Activated CD8-positive, alpha-beta memory T cell treated with anti-CD3 and anti-CD28 coated beads, Interleukin-2, amount 10 ng/mL, durations not matched to agents 7 days and 5 days (primary cell): ENCODE results near the gene PTPRG. TPM values are rescaled to one million over a fixed set of nuclear protein-coding genes. Genes with fewer than 3 reads are reported as not detected.

Source experiments
- ATAC-seq: fragments of 150-1000 bp; cut with Tn5 transposase; one replicate; pipeline ENCODE4 v1.10.0; 2021; ENCODE audit warnings: moderate library complexity
- CTCF ChIA-PET: fragments of 350-600 bp; sonication (Branson Sonifier 250); formaldehyde crosslinking; loops from one replicate; lab custom pipeline; 2021; ENCODE audit warnings: antibody characterized with exemption; lab: Charles Lee
- DNase-seq: peaks from one replicate; pipeline ENCODE4 v3.0.0-alpha.2; 2020
- H3K27ac Mint-ChIP-seq: one replicate; pipeline ENCODE4 v1.8.0; 2021; ENCODE audit warnings: mild to moderate bottlenecking, mixed read lengths
- H3K27me3 Mint-ChIP-seq: one replicate; pipeline ENCODE4 v1.8.0; 2021; ENCODE audit warnings: mixed read lengths
- H3K36me3 Mint-ChIP-seq: one replicate; pipeline ENCODE4 v1.8.0; 2021; ENCODE audit warnings: mild to moderate bottlenecking, mixed read lengths
- H3K4me1 Mint-ChIP-seq: one replicate; pipeline ENCODE4 v1.8.0; 2021; ENCODE audit warnings: mixed read lengths
- H3K4me3 Mint-ChIP-seq: one replicate; pipeline ENCODE4 v1.8.0; 2021; ENCODE audit warnings: mild to moderate bottlenecking, moderate library complexity, mixed read lengths
- H3K9me3 Mint-ChIP-seq: one replicate; pipeline ENCODE4 v1.8.0; 2022; ENCODE audit warnings: low read depth, mixed read lengths
- total RNA-seq, 2 experiments: library from RNA; stranded (reverse); gene quantifications; one replicate each; pipeline ENCODE4 v1.2.3, GENCODE V29; 2021

Gene PTPRG
- total RNA-seq, 2 experiments from 2014 or later = 0.21 TPM; not detected in 1

DNA sequence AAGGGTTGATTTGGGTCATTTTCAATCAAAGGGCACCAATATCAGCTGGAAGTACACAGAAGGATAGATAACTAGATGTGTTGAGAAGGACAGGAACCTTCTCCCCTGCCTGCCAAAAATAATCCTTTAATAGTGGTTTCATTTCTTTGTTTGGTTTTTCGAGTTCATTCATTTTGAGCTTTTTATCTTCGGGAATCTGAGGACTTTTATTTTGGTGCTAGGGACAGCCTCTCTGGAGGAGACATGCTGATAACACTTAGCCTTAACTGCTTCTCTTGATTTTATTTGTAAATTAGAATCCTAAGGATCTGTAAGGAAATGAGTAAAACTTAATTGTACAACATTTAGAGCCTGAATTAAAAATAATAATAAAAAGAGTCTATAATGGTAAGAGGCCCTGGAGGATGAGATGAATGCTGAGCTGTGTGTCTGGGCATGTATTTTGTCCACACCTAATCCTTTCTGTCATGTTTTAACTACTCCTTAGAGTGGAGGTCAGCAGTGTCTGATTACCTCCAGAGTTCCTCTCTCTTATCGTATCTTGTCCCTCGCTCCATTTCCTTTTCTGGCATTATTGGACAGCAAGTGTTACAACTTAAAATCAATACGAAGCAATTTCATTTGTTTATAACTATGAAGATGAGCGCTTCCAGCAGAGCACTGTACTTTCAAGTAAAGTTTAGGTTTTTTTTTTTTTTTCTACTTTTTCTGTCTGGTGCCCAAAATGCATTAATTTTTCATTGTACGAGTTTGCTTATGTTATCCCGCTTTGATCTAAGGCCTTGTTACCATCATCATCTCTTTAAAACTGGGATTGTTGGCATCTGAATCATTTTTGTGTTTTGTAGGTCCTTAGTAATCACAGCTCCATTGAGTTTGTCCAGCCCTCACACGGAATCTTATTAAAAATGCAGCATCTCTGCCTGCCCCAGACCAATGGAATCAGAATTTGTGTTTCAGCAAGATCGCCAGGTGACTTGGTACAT, 22.8 kb downstream of the PTPRG start:
- DNase-seq (no peak), ATAC-seq (no peak)
- CTCF ChIA-PET = no interaction called here
- H3K27ac Mint-ChIP-seq = no peak overlapping the region
- no peaks in the 10 kb centered on the region for H3K36me3 Mint-ChIP-seq
- no peaks in the 10 kb centered on the region for H3K27me3 Mint-ChIP-seq
- no peaks in the 10 kb centered on the region for H3K4me1 Mint-ChIP-seq
- H3K4me3 Mint-ChIP-seq = no peak overlapping the region
- H3K9me3 Mint-ChIP-seq = no peaks in the 10 kb centered on the region

DNA sequence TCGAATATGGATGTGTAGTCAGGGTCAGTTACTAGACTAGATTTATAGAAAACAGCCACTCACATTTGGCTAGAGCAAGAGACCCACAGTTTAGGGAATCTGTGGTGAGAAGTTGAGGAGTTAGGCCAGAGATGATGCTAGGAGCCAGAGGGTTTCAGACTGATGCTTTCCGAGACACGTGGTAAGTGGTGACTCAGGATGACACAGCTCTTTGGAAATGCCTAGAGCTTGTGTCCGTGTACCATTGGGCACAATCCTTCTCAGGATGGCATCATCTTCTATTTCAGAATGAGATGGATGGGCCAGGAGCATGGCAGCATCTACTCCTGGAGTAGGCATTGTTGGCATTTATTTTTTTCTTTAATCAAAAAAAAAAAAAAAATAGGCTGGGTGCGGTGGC, 28.5 kb downstream of the PTPRG start:
- Mint-ChIP-seq H3K27ac (no peak overlapping the region), H3K9me3 (peaks cover 2% of the 10 kb centered on the region), H3K4me3 (no peak overlapping the region), H3K27me3 (no peaks in the 10 kb centered on the region), H3K36me3 (no peaks in the 10 kb centered on the region), H3K4me1 (no peaks in the 10 kb centered on the region)
- no peak for DNase-seq
- CTCF ChIA-PET = no interaction called here
- no peak for ATAC-seq

DNA sequence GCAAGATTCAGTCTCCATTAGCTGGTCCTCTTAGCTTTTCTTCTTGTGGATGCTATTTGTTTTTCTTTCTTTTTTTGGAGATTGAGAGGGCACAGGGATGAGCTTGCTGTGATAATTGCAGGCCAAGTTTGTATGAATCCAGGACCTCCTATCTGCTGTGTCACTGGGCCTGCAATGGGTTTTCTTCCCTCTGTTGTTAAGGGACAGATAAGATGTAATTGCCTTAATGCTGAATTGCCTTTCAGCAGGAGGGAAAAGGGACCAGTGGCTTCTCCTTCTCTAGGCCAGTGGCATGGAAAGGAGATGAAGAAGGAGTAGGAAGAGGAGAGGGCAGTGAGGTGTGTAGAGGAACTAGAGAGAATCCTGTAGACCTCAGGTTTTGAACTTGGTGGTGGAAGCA, 29.9 kb downstream of the PTPRG start:
- H3K27ac Mint-ChIP-seq = no peak overlapping the region
- H3K4me3 Mint-ChIP-seq = no peak overlapping the region
- no peaks in the 10 kb centered on the region for H3K4me1 Mint-ChIP-seq
- no peaks in the 10 kb centered on the region for H3K36me3 Mint-ChIP-seq
- peaks cover 2% of the 10 kb centered on the region for H3K9me3 Mint-ChIP-seq
- CTCF ChIA-PET = no interaction called here
- H3K27me3 Mint-ChIP-seq = no peaks in the 10 kb centered on the region
- DNase-seq = no peak
- no peak for ATAC-seq

DNA sequence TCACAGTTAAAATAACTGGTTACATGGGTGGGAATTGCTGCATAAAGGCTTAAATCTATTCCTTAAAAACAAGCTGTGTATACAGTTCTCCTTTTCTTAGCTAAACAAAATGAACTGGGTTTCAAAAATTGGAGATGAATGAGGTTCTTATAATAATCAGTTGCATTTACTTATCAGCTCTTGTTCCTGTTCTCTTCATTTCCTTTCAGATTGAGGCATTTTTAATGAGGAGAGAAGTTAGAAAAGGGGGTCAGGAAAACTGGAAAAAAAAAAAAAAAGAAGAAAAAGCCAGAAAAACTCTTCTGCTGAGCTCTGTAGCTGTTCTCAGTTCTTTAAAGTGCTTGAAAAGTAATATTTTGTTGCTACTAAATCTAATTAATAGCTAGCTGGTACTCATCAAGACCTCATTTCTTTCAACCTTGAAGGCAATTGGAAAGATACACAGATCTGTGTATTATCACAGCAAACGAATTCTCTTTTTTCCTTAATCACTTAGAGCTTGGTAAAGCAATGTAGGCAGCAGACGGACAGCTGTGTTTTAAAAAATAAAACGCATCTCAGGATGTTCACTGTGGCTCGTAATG, 32.2 kb downstream of the PTPRG start:
- Mint-ChIP-seq H3K27me3 (no peaks in the 10 kb centered on the region), H3K4me1 (no peaks in the 10 kb centered on the region), H3K36me3 (no peaks in the 10 kb centered on the region), H3K9me3 (peaks cover 2% of the 10 kb centered on the region), H3K4me3 (no peak overlapping the region), H3K27ac (no peak overlapping the region)
- no peak for ATAC-seq
- DNase-seq = no peak
- CTCF ChIA-PET = interaction anchor here (0.6 to 0.8 kb wide), 2 partner anchors 291 to 967 kb away, joined by 3 read pairs; no protein-coding TSS in a partner anchor

DNA sequence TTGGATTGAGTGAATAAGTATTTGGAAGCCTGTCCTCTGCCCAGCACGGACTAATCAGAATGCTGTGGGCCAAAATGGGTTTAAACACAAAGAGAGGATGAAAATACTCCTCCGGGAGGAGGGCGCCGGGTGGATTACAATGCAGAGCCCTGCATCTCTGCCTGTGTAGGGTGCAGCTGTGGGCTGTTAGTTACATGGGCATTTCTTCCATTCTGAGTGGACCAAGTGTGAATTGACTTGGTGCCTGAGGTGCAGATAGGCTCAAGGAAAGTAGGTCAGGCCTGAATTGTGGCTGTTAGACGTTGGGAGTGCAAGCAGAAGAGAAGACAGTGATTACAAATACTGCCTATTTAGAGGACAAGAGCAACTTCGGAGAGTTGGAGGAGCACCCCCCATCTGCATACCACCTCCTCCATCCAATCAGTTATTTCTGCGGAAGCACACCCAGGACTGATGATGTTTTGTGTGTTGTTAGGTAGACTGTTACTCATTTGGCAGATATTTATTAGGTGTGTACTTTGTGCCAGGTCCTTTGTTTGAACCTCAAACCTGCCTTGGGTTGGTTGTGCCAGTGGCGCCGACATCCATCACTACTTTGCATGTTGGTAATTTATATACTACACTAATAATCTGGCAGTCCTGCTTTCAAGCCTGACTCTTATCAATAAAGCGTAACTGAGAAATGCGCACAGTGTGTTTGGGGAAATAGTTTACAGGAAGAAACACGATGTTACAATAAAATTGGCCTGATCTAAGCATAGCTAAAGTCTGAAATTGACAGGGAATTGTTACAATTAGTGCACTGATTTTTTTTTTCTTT, 33.0 kb downstream of the PTPRG start:
- CTCF ChIA-PET = no interaction called here
- ATAC-seq (no peak), DNase-seq (no peak)
- H3K9me3 Mint-ChIP-seq = peaks cover 2% of the 10 kb centered on the region
- no peaks in the 10 kb centered on the region for H3K36me3 Mint-ChIP-seq
- H3K27ac Mint-ChIP-seq = no peak overlapping the region
- H3K4me1 Mint-ChIP-seq = no peaks in the 10 kb centered on the region
- no peak overlapping the region for H3K4me3 Mint-ChIP-seq
- H3K27me3 Mint-ChIP-seq = no peaks in the 10 kb centered on the region

DNA sequence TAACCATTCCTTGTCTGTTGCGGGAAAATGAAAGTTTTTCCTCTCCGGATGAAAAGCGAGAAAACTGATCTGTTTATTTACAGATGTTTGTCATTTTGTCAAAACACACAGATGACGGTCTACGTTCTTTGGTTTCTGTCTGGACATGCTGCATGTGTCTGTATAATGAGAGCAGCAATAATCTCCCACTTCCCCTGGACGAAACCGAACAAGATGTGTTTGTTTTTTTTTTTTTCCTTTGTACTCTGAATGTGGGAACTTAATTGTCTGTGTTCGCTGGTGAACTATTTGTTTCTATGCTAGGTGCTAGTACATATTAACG, 33.6 kb downstream of the PTPRG start:
- no peak overlapping the region for H3K4me3 Mint-ChIP-seq
- CTCF ChIA-PET = no interaction called here
- H3K27ac Mint-ChIP-seq = no peak overlapping the region
- DNase-seq = no peak
- no peaks in the 10 kb centered on the region for H3K27me3 Mint-ChIP-seq
- H3K4me1 Mint-ChIP-seq = no peaks in the 10 kb centered on the region
- H3K9me3 Mint-ChIP-seq = peaks cover 2% of the 10 kb centered on the region
- no peak for ATAC-seq
- H3K36me3 Mint-ChIP-seq = no peaks in the 10 kb centered on the region

DNA sequence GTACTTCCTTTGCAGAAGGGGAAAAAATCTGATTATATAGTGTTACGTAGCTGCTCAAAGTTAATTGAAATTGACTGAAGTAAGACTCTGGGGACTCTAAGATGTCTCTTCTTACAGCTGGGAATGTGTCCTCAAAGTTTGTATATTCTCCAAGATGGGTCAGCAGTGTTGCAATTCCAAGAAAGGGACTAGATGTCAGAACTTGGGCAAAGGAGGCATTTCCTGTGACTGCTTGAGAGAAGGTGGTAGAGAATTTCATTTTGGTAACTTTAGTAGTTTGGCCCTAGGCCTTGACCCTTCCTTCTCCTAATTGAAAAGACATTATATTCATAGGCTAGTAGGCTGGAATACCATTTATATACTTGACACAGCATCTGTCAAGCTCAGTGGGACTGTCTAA, 33.9 kb downstream of the PTPRG start:
- ATAC-seq (no peak), DNase-seq (no peak)
- no peaks in the 10 kb centered on the region for H3K36me3 Mint-ChIP-seq
- CTCF ChIA-PET = no interaction called here
- H3K27me3 Mint-ChIP-seq = no peaks in the 10 kb centered on the region
- no peaks in the 10 kb centered on the region for H3K4me1 Mint-ChIP-seq
- H3K9me3 Mint-ChIP-seq = peaks cover 2% of the 10 kb centered on the region
- no peak overlapping the region for H3K4me3 Mint-ChIP-seq
- H3K27ac Mint-ChIP-seq = no peak overlapping the region

DNA sequence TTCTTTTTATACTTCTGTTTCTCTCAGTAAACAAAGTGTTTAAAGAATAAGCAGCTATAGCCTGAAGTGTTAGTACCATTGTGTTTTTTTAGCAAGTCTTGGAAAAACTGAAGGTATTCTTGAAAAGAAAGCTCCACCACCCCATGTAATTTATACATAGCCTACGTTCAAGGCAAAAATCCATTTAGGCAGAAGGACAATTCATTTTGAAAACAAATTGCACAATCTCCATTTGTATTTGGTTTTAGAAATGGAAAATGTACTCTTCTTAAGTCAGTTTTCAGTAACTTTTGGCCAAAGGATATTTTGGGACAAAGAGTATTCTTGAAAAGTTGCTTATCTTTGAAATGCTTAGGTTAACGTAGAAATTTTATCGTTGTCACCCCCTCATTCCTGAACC, 34.5 kb downstream of the PTPRG start:
- CTCF ChIA-PET = no interaction called here

DNA sequence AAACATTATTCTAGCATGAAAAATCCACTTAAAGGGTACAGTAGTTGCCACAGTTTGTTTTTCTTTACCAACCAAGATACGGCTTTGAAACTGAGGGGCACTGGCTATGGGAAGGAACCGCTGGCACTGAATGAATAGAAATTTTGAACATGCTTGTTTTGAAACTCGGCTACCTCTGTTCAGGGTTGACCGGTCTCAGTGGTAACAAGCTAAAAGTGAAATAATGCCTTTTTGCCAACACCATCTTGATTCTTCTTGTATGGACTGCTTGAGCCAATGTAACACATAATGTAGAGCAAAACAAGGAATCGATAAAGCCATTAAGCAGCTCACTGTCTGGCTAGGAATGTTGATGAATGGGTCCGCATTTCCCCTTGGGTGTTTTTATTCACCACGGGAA, 36.5 kb downstream of the PTPRG start:
- H3K27me3 Mint-ChIP-seq = no peaks in the 10 kb centered on the region
- H3K4me1 Mint-ChIP-seq = no peaks in the 10 kb centered on the region
- no peak for DNase-seq
- CTCF ChIA-PET = no interaction called here
- no peak overlapping the region for H3K27ac Mint-ChIP-seq
- H3K36me3 Mint-ChIP-seq = no peaks in the 10 kb centered on the region
- no peaks in the 10 kb centered on the region for H3K9me3 Mint-ChIP-seq
- no peak overlapping the region for H3K4me3 Mint-ChIP-seq
- no peak for ATAC-seq

More for the DNA sequence above, 34.5 kb downstream of the PTPRG start:
- H3K9me3 Mint-ChIP-seq = peaks cover 2% of the 10 kb centered on the region
- no peak overlapping the region for H3K27ac Mint-ChIP-seq
- no peak for DNase-seq
- no peaks in the 10 kb centered on the region for H3K27me3 Mint-ChIP-seq
- no peaks in the 10 kb centered on the region for H3K4me1 Mint-ChIP-seq
- no peaks in the 10 kb centered on the region for H3K36me3 Mint-ChIP-seq
- no peak overlapping the region for H3K4me3 Mint-ChIP-seq
- ATAC-seq = no peak

DNA sequence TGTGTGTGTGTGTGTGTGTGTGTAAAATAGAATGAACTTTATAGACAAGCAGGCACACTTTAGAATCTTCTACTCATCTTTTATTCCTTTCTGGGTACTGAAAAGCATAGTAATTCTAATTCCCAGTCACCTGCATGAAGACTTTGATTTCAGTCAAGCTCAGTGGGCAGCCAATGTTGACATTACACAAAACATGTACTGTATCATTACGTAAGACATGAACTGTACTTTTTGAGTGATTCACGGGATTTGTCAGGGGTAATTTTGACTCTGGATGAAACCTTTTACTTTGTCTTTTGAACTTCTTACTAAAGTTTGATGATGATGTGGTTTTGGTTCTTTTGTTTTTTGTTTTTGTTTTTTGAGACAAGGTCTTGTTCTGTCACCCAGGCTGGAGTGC, 38.8 kb downstream of the PTPRG start:
- CTCF ChIA-PET = no interaction called here
- no peaks in the 10 kb centered on the region for H3K9me3 Mint-ChIP-seq
- H3K27me3 Mint-ChIP-seq = no peaks in the 10 kb centered on the region
- no peak overlapping the region for H3K27ac Mint-ChIP-seq
- ATAC-seq (no peak), DNase-seq (no peak)
- no peak overlapping the region for H3K4me3 Mint-ChIP-seq
- no peaks in the 10 kb centered on the region for H3K36me3 Mint-ChIP-seq
- H3K4me1 Mint-ChIP-seq = no peaks in the 10 kb centered on the region

DNA sequence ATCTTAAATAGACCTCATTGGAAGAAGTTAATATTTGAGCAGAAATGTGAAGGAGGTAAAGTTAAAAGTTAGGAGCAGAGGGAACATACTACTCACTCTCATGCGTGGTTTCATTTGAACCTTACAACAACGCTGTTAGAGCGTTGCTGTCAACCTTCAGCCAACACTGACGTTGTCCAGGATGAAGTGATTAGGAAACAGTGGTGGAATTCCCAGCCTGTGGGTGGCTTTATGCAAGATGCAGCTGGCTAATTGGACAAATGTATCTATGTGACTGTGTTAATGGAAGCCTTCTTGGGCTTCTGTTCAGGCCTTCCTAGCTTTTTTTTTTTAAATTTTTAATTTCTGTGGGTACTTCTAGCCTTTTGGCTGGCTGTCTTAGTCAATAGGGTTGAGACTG, 40.5 kb downstream of the PTPRG start:
- CTCF ChIA-PET = no interaction called here
- Mint-ChIP-seq H3K27ac (no peak overlapping the region), H3K9me3 (no peaks in the 10 kb centered on the region), H3K4me3 (no peak overlapping the region), H3K36me3 (no peaks in the 10 kb centered on the region), H3K4me1 (no peaks in the 10 kb centered on the region), H3K27me3 (no peaks in the 10 kb centered on the region)
- DNase-seq (no peak), ATAC-seq (no peak)

DNA sequence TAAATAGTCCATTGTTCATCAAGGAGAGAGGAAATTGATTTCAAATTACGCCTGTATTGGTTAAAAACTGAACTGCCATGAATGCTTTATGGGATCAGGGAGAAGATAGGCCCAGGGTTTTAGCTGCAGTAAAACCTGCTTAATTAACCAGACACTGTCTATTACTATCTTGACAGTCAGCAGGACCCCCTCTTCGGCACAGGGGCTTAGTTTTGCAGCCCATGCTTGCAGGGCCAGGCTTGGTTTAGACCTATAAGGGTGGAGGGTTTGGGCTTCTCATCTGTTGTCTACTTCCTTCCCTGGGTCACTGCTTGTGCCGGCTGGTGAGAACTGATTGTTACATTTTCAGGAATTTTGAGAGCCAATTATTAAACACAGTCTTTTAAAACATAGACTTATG, 41.1 kb downstream of the PTPRG start:
- DNase-seq = no peak
- CTCF ChIA-PET = no interaction called here
- no peaks in the 10 kb centered on the region for H3K27me3 Mint-ChIP-seq
- no peak for ATAC-seq
- H3K4me1 Mint-ChIP-seq = no peaks in the 10 kb centered on the region
- H3K4me3 Mint-ChIP-seq = no peak overlapping the region
- H3K27ac Mint-ChIP-seq = no peak overlapping the region
- H3K36me3 Mint-ChIP-seq = no peaks in the 10 kb centered on the region
- H3K9me3 Mint-ChIP-seq = no peaks in the 10 kb centered on the region

DNA sequence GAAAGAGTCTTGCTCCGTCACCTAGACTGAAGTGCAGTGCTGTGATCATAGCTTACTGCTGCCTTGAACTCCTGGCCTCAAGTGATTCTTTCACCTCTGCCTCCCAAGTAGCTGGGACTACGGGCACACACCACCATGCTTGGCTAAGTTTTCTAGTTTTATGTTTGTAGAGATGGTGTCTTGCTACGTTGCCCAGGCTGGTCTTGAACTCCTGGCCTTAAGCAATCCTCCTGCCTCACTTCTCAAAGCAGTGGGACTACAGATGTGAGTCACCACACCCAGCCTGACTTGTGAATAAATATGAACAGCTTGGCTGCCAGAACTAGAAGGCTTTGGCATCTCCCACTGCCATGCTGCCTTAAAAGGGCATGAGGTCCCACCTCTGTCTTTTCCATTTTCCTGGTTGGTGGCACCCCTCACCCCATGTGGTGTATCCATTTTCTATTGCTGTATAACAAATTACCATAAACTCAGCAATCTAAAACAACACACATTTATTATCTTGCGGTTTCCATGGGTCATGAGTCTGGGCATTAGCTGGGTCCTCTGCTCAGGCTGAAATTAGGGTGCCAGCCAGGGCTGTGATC, 44.3 kb downstream of the PTPRG start:
- no peak overlapping the region for H3K4me3 Mint-ChIP-seq
- CTCF ChIA-PET = no interaction called here
- no peak for ATAC-seq
- H3K27ac Mint-ChIP-seq = no peak overlapping the region
- no peaks in the 10 kb centered on the region for H3K4me1 Mint-ChIP-seq
- H3K36me3 Mint-ChIP-seq = no peaks in the 10 kb centered on the region
- no peaks in the 10 kb centered on the region for H3K9me3 Mint-ChIP-seq
- no peaks in the 10 kb centered on the region for H3K27me3 Mint-ChIP-seq
- no peak for DNase-seq
